ENCODE measurements around the gene TENT4B. TPM values are rescaled to one million over a fixed set of nuclear protein-coding genes. Genes with fewer than 3 reads are reported as not detected.

The TENT4B gene
- total RNA-seq, 1 experiment from 2014 or later, result 18.3 TPM

GRCh38 chr16:50227120-50227519 lies 74.0 kb downstream of the TENT4B start:
- ChIA-PET CTCF (no interaction called here), POLR2A (ENCODE audit: low non-redundant PET) (interaction anchor here (0.6 kb wide), 1 partner anchor 432 kb away, joined by 3 read pairs; no protein-coding TSS in a partner anchor)
- H3K27me3 ChIP-seq (replicated peaks; ENCODE audit: insufficient read depth, low read depth, low read length, poor library complexity), result no peaks in the 10 kb centered on the region
- H3K4me1 ChIP-seq (ENCODE audit: insufficient read depth, low read length, poor library complexity, severe bottlenecking), result no peaks in the 10 kb centered on the region
- intact Hi-C loops (cut with micrococcal nuclease; ENCODE audit: unreplicated experiment), result no loop called here
- H3K4me3 ChIP-seq (ENCODE audit: low read depth, low read length, poor library complexity, severe bottlenecking), result no peak overlapping the region
- no peak overlapping the region for H3K27ac ChIP-seq (ENCODE audit: low read depth, low read length, poor library complexity, severe bottlenecking)
- TF ChIP-seq CTCF (conservative IDR thresholded peaks at IDR 0.05; ENCODE audit: low read depth, low read length) (no peak), EZH2 (IDR thresholded peaks at IDR 0.05; ENCODE audit: borderline replicate concordance, low read depth, low read length, poor library complexity, severe bottlenecking) (no peak)
- no peaks in the 10 kb centered on the region for H3K9me3 ChIP-seq (ENCODE audit: low read depth, low read length, poor library complexity, severe bottlenecking)
- peaks cover 41% of the 10 kb centered on the region for H3K36me3 ChIP-seq (ENCODE audit: insufficient read depth, low read length, poor library complexity, severe bottlenecking)
- no TSS peak for BruUV-seq (replicated peaks)
- no peak for DNase-seq (ENCODE audit: low spot score)

GRCh38 chr16:50227665-50228064 lies 74.6 kb downstream of the TENT4B start:
- intact Hi-C loops (cut with micrococcal nuclease; ENCODE audit: unreplicated experiment), result no loop called here
- Histone ChIP-seq H3K27ac (ENCODE audit: low read depth, low read length, poor library complexity, severe bottlenecking) (no peak overlapping the region), H3K4me3 (ENCODE audit: low read depth, low read length, poor library complexity, severe bottlenecking) (no peak overlapping the region), H3K36me3 (ENCODE audit: insufficient read depth, low read length, poor library complexity, severe bottlenecking) (peaks cover 37% of the 10 kb centered on the region), H3K27me3 (replicated peaks; ENCODE audit: insufficient read depth, low read depth, low read length, poor library complexity) (no peaks in the 10 kb centered on the region), H3K9me3 (ENCODE audit: low read depth, low read length, poor library complexity, severe bottlenecking) (no peaks in the 10 kb centered on the region), H3K4me1 (ENCODE audit: insufficient read depth, low read length, poor library complexity, severe bottlenecking) (no peaks in the 10 kb centered on the region)
- DNase-seq (ENCODE audit: low spot score), result no peak
- ChIA-PET POLR2A (ENCODE audit: low non-redundant PET) (interaction anchor here (0.6 kb wide), 1 partner anchor 433 kb away, joined by 3 read pairs; no protein-coding TSS in a partner anchor), CTCF (no interaction called here)
- BruUV-seq (replicated peaks), result no TSS peak
- TF ChIP-seq EZH2 (IDR thresholded peaks at IDR 0.05; ENCODE audit: borderline replicate concordance, low read depth, low read length, poor library complexity, severe bottlenecking) (no peak), CTCF (conservative IDR thresholded peaks at IDR 0.05; ENCODE audit: low read depth, low read length) (no peak)

GRCh38 chr16:50228364-50228868 lies 75.3 kb downstream of the TENT4B start:
- Histone ChIP-seq H3K36me3 (ENCODE audit: insufficient read depth, low read length, poor library complexity, severe bottlenecking) (peaks cover 37% of the 10 kb centered on the region), H3K27me3 (replicated peaks; ENCODE audit: insufficient read depth, low read depth, low read length, poor library complexity) (no peaks in the 10 kb centered on the region), H3K4me3 (ENCODE audit: low read depth, low read length, poor library complexity, severe bottlenecking) (no peak overlapping the region), H3K27ac (ENCODE audit: low read depth, low read length, poor library complexity, severe bottlenecking) (no peak overlapping the region), H3K4me1 (ENCODE audit: insufficient read depth, low read length, poor library complexity, severe bottlenecking) (no peaks in the 10 kb centered on the region), H3K9me3 (ENCODE audit: low read depth, low read length, poor library complexity, severe bottlenecking) (no peaks in the 10 kb centered on the region)
- no peak for TF ChIP-seq CTCF (conservative IDR thresholded peaks at IDR 0.05; ENCODE audit: low read depth, low read length)
- TF ChIP-seq EZH2 (IDR thresholded peaks at IDR 0.05; ENCODE audit: borderline replicate concordance, low read depth, low read length, poor library complexity, severe bottlenecking), result no peak
- DNase-seq (ENCODE audit: low spot score), result no peak
- CTCF ChIA-PET, result interaction anchor here (0.6 to 0.7 kb wide), 2 partner anchors 43 to 83 kb away, joined by 3 read pairs; no protein-coding TSS in a partner anchor
- POLR2A ChIA-PET (ENCODE audit: low non-redundant PET), result no interaction called here
- no TSS peak for BruUV-seq (replicated peaks)
- intact Hi-C loops (cut with micrococcal nuclease; ENCODE audit: unreplicated experiment), result no loop called here
